Right lobe of liver (tissue), 6 donors: ENCODE data around the gene MRPL18. TPM values are rescaled to one million over a fixed set of nuclear protein-coding genes. Genes with fewer than 3 reads are reported as not detected.
"Not testable (repeated sequence)": the region's sequence is repeated elsewhere in the genome, so short reads cannot be mapped to it uniquely, and the experiment has no call there.

Source experiments
- ATAC-seq, 4 donors: fragments of 200-7000 bp; cut with Tn5 transposase; one replicate each; pipeline ENCODE4 v1.9.1; 2020; ENCODE audit warnings: mild to moderate bottlenecking in 4 of 4, moderate library complexity in 4 of 4
- DNase-seq, 3 donors: peaks; one replicate each; pipeline ENCODE4 v3.0.0-alpha.2; 2020
- H3K27ac ChIP-seq, 3 donors: fragments of 200-600 bp; one replicate each; pipeline ENCODE4 v1.8.0; 2022
- H3K27me3 ChIP-seq, 2 donors: fragments of 200-600 bp; one replicate each; pipeline ENCODE4 v1.8.0; 2022
- H3K36me3 ChIP-seq, 4 donors: fragments of 200-600 bp; sonication (generic) in 1 of 4; one replicate each; pipeline versions ENCODE4 v1.5.1 to v1.8.0; 2017 to 2022; ENCODE audit warnings: control low read depth in 1 of 4
- H3K4me1 ChIP-seq, 4 donors: fragments of 200-600 bp; sonication (generic) in 1 of 4; one replicate each; pipeline versions ENCODE4 v1.5.1 to v1.8.0; 2017 to 2022; ENCODE audit warnings: control low read depth in 1 of 4
- H3K4me3 ChIP-seq, 3 donors: fragments of 200-600 bp; one replicate each; pipeline ENCODE4 v1.8.0; 2022
- H3K9me3 ChIP-seq, 4 donors: fragments of 200-600 bp; sonication (generic) in 1 of 4; one replicate each; pipeline versions ENCODE4 v1.5.1 to v1.8.0; 2017 to 2022; ENCODE audit warnings: control low read depth in 1 of 4
- POLR2A ChIP-seq: fragments of 450-650 bp; IDR thresholded peaks from one replicate; pipeline ENCODE4 v1.6.1; 2017; ENCODE audit warnings: antibody characterized with exemption, mild to moderate bottlenecking
- WGBS: methylation state at CpG from one replicate; pipeline ENCODE4 v1.1.6; 2018; ENCODE audit warnings: low coverage, low lambda C conversion rate; ENCODE audit not compliant: insufficient coverage; ENCODE audit errors: missing lambda C conversion rate; 5-methylcytosine and 5-hydroxymethylcytosine counted together
- intact Hi-C, 2 donors: fragments of 100-400 bp; cut with DNase I; formaldehyde crosslinking; loops; one replicate each; pipeline versions ENCODE4 v1.11.2 to v1.14.1; 2022
- long read RNA-seq: library from polyadenylated mRNA; unstranded; transcript quantifications from one replicate; pipeline ENCODE4 v2.0.0, GENCODE V29; 2019
- total RNA-seq, 6 experiments: library from RNA; depleted of rRNA in 2 of 6; stranded (reverse); fragments of >200 nt in 2 of 6; fragmentation: NEBNext Ultra II Directional in 3 of 6; extraction: Animal tissue kit (Norgen Biotek cat#: 25700) in 3 of 6; gene quantifications; one replicate each; pipeline versions ENCODE4 v1.1.0 to v1.2.4, GENCODE V29; 2016 to 2023
- TF ChIP-seq, protein P1 (sequence below), 4 donors: fragments of 200-600 bp in 3 of 4; fragments of 450-650 bp in 1 of 4; IDR thresholded peaks; one replicate each; pipeline versions ENCODE4 v1.5.1 to v1.8.0; 2016 to 2022; ENCODE audit warnings: antibody characterized with exemption in 4 of 4, mild to moderate bottlenecking in 2 of 4
- donor health status: DM: no; HTN: yes; CAD: no.
- donor health status: DM: no; HTN: no; CAD: no.
- donor health status: DM: no; HTN: no; CAD: no.
- donor health status: DM: no; HTN: yes; CAD: no.
- donor health status: DM: no; HTN: yes; CAD: no.

Gene MRPL18
- 10 to 100 TPM; 26.6 to 78.5 (median 43.1) TPM for total RNA-seq
- long read RNA-seq, transcript MRPL18-201 (4 exons, 978 nt): major isoform, 17 of 22 reads
- long read RNA-seq, partial matches to known transcripts: 0 of 22 reads
- long read RNA-seq, other reads (novel, unspliced or antisense): 5 of 22 reads

DNA sequence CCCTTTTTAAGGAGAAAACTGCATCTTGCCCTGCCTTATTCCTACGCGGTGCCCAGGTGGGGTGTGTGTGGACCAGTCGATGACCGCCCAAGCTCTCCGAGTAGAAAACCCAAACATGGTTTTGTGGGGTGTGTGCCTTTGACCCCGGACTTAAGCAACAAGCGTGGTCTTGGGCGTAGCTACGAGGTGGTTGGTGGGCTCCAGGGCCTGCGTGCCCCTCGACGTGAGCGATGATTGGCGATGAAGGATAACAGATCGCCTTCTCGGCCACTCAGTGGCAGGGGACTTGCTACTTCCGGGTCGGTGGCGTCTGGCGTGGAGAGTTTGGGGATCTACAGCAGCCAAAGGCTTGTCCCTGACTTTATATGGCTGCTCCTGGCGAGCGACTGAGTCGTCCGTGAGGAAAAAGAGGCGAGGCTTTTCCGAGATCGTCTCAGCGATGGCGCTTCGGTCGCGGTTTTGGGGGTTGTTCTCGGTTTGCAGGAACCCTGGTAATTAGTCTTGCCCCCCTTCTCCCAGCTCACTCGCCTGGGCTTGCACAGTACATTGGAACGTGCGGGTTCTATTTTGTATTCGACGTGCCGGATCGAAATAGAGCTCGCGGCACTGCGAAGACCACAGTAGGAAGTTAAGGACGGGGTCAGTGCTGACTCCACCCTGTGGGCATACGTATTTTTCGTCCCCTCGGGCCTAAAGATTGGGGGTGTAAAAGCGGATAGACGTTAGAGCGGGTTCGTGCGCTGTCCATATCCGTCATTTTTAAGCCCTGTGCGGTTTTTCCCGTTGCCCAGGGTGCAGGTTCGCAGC, at the start of gene MRPL18:
TSS of gene MRPL18 (plus strand) at position 319 of the 807 bp plus-strand sequence. CDS start at position 440, 121 bp downstream.
- H3K9me3 ChIP-seq: no peaks in the 10 kb centered on the region
- TF ChIP-seq, protein P1, sequence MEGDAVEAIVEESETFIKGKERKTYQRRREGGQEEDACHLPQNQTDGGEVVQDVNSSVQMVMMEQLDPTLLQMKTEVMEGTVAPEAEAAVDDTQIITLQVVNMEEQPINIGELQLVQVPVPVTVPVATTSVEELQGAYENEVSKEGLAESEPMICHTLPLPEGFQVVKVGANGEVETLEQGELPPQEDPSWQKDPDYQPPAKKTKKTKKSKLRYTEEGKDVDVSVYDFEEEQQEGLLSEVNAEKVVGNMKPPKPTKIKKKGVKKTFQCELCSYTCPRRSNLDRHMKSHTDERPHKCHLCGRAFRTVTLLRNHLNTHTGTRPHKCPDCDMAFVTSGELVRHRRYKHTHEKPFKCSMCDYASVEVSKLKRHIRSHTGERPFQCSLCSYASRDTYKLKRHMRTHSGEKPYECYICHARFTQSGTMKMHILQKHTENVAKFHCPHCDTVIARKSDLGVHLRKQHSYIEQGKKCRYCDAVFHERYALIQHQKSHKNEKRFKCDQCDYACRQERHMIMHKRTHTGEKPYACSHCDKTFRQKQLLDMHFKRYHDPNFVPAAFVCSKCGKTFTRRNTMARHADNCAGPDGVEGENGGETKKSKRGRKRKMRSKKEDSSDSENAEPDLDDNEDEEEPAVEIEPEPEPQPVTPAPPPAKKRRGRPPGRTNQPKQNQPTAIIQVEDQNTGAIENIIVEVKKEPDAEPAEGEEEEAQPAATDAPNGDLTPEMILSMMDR (IDR thresholded peaks at IDR 0.05): no peak
- TF ChIP-seq POLR2A: peak; percentile 82
- peak; percentile 96 for DNase-seq
- peak within 1 kb of the TSS; percentile 88 to 97 (median 95) for H3K4me3 ChIP-seq
- peaks cover 0 to 37% (median 12%) of the 10 kb centered on the region in 4 donors for H3K4me1 ChIP-seq
- peaks cover 0 to 44% (median 19%) of the 10 kb centered on the region in 4 donors for H3K36me3 ChIP-seq
- 0% methylated on average over 27 of the region's 56 CpGs for WGBS
- H3K27ac ChIP-seq: peak within 1 kb of the TSS; percentile 98 to 100 (median 98)
- peak; percentile 83 to 94 (median 87) for ATAC-seq
- H3K27me3 ChIP-seq: no peaks in the 10 kb centered on the region
- intact Hi-C loops: no loop called here

DNA sequence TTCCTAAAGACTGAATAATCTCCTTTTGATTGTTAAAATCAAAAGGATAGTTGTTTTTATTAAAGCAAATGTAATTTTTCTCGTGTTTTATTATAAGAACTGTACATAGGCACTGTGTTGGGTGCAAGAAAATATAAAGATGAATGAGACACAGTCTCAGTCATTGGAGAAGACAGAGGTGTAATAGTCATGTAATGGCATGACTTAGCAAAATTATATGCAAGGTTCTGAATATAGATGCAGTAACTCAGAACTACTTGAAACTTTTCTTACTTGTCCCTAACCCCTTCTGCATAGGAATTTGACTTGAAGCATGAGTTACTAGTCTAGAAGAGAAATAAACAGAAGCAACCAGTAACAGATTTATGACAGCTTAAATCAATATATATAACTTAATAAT, 48.1 kb upstream of the MRPL18 start:
- ATAC-seq (no peak), DNase-seq (no peak)
- Histone ChIP-seq H3K4me1 (no peaks in the 10 kb centered on the region), H3K27ac (no peak overlapping the region), H3K4me3 (no peak overlapping the region), H3K36me3 (peaks cover 5 to 87% (median 38%) of the 10 kb centered on the region in 4 donors), H3K27me3 (no peaks in the 10 kb centered on the region), H3K9me3 (no peaks in the 10 kb centered on the region)
- TF ChIP-seq, protein P1 (IDR thresholded peaks at IDR 0.05): no peak
- no peak for TF ChIP-seq POLR2A
- intact Hi-C loops: no loop called here
- WGBS: 71% methylated on average over 1 of the region's 1 CpG

DNA sequence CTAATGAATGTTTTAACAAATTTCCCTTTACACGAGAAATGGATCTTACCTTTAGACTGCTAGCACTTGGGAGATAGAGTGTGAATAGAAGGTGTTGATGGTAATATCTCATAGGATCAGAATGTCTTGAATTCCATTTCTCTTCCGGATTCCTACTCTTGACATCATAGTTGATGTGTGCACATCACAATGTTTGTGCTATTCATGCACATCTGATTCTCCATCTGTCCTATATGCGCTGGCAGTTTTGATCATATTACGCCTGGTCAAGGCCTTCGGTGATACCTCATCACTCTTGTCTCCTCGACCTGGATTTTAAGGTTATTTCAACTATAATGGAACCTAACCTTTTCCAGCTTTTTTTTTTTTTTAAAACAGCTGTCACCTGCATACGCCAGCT, 45.2 kb upstream of the MRPL18 start:
- H3K4me3 ChIP-seq: no peak overlapping the region
- DNase-seq: no peak
- 90% methylated on average over 6 of the region's 7 CpGs for WGBS
- peaks cover 0 to 3% (median 0%) of the 10 kb centered on the region in 4 donors for H3K4me1 ChIP-seq
- no peaks in the 10 kb centered on the region for H3K27me3 ChIP-seq
- H3K9me3 ChIP-seq: no peaks in the 10 kb centered on the region
- TF ChIP-seq, protein P1 (IDR thresholded peaks at IDR 0.05): no peak
- no peak for TF ChIP-seq POLR2A
- peaks cover 5 to 94% (median 44%) of the 10 kb centered on the region in 4 donors for H3K36me3 ChIP-seq
- intact Hi-C loops: no loop called here
- no peak for ATAC-seq
- no peak overlapping the region for H3K27ac ChIP-seq

DNA sequence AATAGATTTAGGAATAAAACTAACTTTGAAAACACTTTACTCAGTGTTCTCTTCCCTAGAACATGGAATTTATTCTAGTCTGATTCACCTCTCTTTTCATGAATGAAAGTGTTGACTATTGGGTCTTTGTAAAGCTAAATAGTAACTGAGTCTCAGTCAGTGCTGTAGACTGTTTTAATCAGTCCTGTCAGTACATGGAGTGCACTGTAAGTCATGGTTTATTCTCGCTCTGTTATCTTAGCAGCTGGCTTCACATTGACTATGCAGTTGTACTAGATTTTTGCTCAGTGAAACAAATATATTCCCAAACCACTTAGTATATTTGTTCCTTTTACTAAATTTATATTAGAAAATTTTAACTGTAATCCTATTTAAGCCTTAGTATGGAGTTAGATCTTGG, 43.5 kb upstream of the MRPL18 start:
- ATAC-seq: no peak
- intact Hi-C loops: no loop called here
- DNase-seq: no peak
- Histone ChIP-seq H3K4me3 (no peak overlapping the region), H3K4me1 (peaks cover 0 to 3% (median 0%) of the 10 kb centered on the region in 4 donors), H3K27ac (no peak overlapping the region), H3K9me3 (no peaks in the 10 kb centered on the region), H3K36me3 (peaks cover 8 to 93% (median 39%) of the 10 kb centered on the region in 4 donors), H3K27me3 (no peaks in the 10 kb centered on the region)
- WGBS: 67% methylated on average over 1 of the region's 1 CpG
- TF ChIP-seq, protein P1 (IDR thresholded peaks at IDR 0.05): no peak
- no peak for TF ChIP-seq POLR2A

DNA sequence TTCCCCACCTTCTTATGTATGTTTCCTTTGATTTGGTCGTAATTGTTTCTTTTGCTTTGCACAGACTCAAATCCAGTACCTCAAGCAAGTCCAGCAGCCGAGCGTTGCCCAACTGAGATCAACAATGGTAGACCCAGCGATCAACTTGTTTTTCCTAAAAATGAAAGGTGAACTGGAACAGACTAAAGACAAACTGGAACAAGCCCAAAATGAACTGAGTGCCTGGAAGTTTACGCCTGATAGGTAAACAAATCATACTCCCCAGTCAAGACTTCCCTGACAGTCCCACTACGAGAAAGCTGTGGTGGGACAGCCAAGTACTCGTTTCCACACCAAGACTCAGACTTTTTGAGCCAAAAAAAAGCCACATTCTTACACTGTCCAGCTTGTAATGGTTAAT, 42.1 kb upstream of the MRPL18 start:
- intact Hi-C loops, H3K9me3 ChIP-seq, H3K4me3 ChIP-seq, H3K4me1 ChIP-seq, DNase-seq, H3K27me3 ChIP-seq: not testable (repeated sequence)
- Histone ChIP-seq H3K27ac (peak overlapping the region in 1 of 3 donors; percentile 47), H3K36me3 (peaks cover 4 to 87% (median 38%) of the 10 kb centered on the region in 4 donors)
- 63% methylated on average over 7 of the region's 7 CpGs for WGBS
- ATAC-seq: peak; percentile 42 to 69 (median 59)
